K562 treated with DMSO at 1 percent for 48 hours (cell line): ENCODE data around the gene SEMA4D. TPM values are rescaled to one million over a fixed set of nuclear protein-coding genes. Genes with fewer than 3 reads are reported as not detected.

Experiments used
- total RNA-seq: library from RNA; unstranded; fragments of 300-600 nt; gene quantifications from 2 replicates; pipeline ENCODE4 v1.2.3, GENCODE V29; 2022; ENCODE audit warnings: low replicate concordance; ENCODE audit errors: extremely low read depth

SEMA4D gene
- total RNA-seq, result not detected in 2 replicates

GRCh38 chr9:89497978-89498851, at the start of gene SEMA4D:
SEMA4D (minus strand) TSS chr9:89498113; CDS start chr9:89405456, 92,657 bp downstream.

GRCh38 chr9:89318123-89319014, 179.5 kb downstream of the SEMA4D start, which contains the start of gene SECISBP2:
SECISBP2 (plus strand) TSS chr9:89318500; CDS start chr9:89318577, 77 bp downstream.

Other genes with a start within 250 kb of the SEMA4D start
- not detected in 2 replicates for gene CKS2, start 186.9 kb downstream of the SEMA4D start, total RNA-seq
- gene SECISBP2, start 179.6 kb downstream of the SEMA4D start, total RNA-seq, result not detected in 2 replicates
- gene GADD45G, start 106.9 kb upstream of the SEMA4D start, total RNA-seq, result not detected in 2 replicates